ENCODE data around the gene NFKBIE. TPM values are rescaled to one million over a fixed set of nuclear protein-coding genes. Genes with fewer than 3 reads are reported as not detected.

The NFKBIE gene
- total and polyA plus RNA-seq, 2 experiments from 2014 or later, result 14.6 to 25.9 TPM

GRCh38 chr6:44262467-44263353, 2.6 kb downstream of the NFKBIE start:
- peak overlapping the region; percentile 98 for H3K4me2 ChIP-seq
- Mint-ChIP-seq H3K27me3 (ENCODE audit: insufficient read depth, low read depth, poor library complexity) (peaks cover 27% of the 10 kb centered on the region), H3K4me1 (peaks cover 40% of the 10 kb centered on the region), H3K4me3 (peak overlapping the region; percentile 86), H3K27ac (peak overlapping the region; percentile 85; the same call in 1 of the 2 replicates), H3K9me3 (peaks cover 1% of the 10 kb centered on the region; the same call in 1 of the 3 replicates), H3K36me3 (ENCODE audit: low read depth) (peaks cover 19% of the 10 kb centered on the region)
- H3F3A ChIP-seq (replicated peaks; ENCODE audit: low read depth), result 0 out of 2 replicates have a peak, but pooled peaks cover 8% of the 10 kb centered on the region
- no peak for DNase-seq (ENCODE audit: low spot score)
- no peak overlapping the region for H2AFZ ChIP-seq
- H3K4me1 ChIP-seq (ENCODE audit: insufficient read depth), result peaks cover 17% of the 10 kb centered on the region
- peaks cover 9% of the 10 kb centered on the region; the same call in 1 of the 2 replicates for H3K79me2 ChIP-seq (replicated peaks; ENCODE audit: insufficient read depth)
- peaks cover 6% of the 10 kb centered on the region; the same call in 1 of the 2 replicates for H4K20me1 ChIP-seq (replicated peaks; ENCODE audit: insufficient read depth)
- H3K4me3 ChIP-seq, result peak overlapping the region; percentile 88
- H3K27ac ChIP-seq (ENCODE audit: low read depth), result no peak overlapping the region
- H3K27me3 ChIP-seq (ENCODE audit: insufficient read depth), result peaks cover 5% of the 10 kb centered on the region; the same call in 1 of the 2 replicates
- no peaks in the 10 kb centered on the region for H3K36me3 ChIP-seq (ENCODE audit: insufficient read depth)
- H3K9me2 ChIP-seq (ENCODE audit: insufficient read depth), result no peaks in the 10 kb centered on the region
- TF ChIP-seq ZNF331 (CRISPR knock-in tag; IDR thresholded peaks at IDR 0.05; ENCODE audit: low read depth) (no peak), EZH2phosphoT487 (IDR thresholded peaks at IDR 0.05; ENCODE audit: unreplicated experiment) (no peak), POLR2AphosphoS5 (IDR thresholded peaks at IDR 0.05; ENCODE audit: low read depth) (no peak), CREB1 (CRISPR knock-in tag; IDR thresholded peaks at IDR 0.05; ENCODE audit: low read depth) (no peak), JUNB (IDR thresholded peaks at IDR 0.05; ENCODE audit: unreplicated experiment) (no peak), CTCF (conservative IDR thresholded peaks at IDR 0.05; ENCODE audit: low read depth in 2 of 2) (no peak), ZNF114 (CRISPR knock-in tag; IDR thresholded peaks at IDR 0.05) (no peak)
- TF ChIP-seq, protein P1, sequence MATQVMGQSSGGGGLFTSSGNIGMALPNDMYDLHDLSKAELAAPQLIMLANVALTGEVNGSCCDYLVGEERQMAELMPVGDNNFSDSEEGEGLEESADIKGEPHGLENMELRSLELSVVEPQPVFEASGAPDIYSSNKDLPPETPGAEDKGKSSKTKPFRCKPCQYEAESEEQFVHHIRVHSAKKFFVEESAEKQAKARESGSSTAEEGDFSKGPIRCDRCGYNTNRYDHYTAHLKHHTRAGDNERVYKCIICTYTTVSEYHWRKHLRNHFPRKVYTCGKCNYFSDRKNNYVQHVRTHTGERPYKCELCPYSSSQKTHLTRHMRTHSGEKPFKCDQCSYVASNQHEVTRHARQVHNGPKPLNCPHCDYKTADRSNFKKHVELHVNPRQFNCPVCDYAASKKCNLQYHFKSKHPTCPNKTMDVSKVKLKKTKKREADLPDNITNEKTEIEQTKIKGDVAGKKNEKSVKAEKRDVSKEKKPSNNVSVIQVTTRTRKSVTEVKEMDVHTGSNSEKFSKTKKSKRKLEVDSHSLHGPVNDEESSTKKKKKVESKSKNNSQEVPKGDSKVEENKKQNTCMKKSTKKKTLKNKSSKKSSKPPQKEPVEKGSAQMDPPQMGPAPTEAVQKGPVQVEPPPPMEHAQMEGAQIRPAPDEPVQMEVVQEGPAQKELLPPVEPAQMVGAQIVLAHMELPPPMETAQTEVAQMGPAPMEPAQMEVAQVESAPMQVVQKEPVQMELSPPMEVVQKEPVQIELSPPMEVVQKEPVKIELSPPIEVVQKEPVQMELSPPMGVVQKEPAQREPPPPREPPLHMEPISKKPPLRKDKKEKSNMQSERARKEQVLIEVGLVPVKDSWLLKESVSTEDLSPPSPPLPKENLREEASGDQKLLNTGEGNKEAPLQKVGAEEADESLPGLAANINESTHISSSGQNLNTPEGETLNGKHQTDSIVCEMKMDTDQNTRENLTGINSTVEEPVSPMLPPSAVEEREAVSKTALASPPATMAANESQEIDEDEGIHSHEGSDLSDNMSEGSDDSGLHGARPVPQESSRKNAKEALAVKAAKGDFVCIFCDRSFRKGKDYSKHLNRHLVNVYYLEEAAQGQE (IDR thresholded peaks at IDR 0.05; ENCODE audit: unreplicated experiment), result no peak
- TF ChIP-seq, protein P2, sequence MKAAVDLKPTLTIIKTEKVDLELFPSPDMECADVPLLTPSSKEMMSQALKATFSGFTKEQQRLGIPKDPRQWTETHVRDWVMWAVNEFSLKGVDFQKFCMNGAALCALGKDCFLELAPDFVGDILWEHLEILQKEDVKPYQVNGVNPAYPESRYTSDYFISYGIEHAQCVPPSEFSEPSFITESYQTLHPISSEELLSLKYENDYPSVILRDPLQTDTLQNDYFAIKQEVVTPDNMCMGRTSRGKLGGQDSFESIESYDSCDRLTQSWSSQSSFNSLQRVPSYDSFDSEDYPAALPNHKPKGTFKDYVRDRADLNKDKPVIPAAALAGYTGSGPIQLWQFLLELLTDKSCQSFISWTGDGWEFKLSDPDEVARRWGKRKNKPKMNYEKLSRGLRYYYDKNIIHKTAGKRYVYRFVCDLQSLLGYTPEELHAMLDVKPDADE (IDR thresholded peaks at IDR 0.05), result no peak
- ATAC-seq, result no peak

Measured in GM23338 (cell line).